Activated CD4-positive, alpha-beta T cell treated with anti-CD3 and anti-CD28 coated beads, Interleukin-2, amount 10 ng/mL, durations not matched to agents 24 days and 14 days (primary cell): ENCODE data around the gene TAS2R20. TPM values are rescaled to one million over a fixed set of nuclear protein-coding genes. Genes with fewer than 3 reads are reported as not detected.

Source experiments
- total RNA-seq: library from RNA; stranded (reverse); gene quantifications from 2 replicates; pipeline ENCODE4 v1.2.3, GENCODE V29; 2022

TAS2R20 gene
- total RNA-seq, 1 donor from 2014 or later = 2.1 TPM

Other genes starting within 250 kb of the TAS2R20 start
- not detected in 2 replicates for gene TAS2R7, start 195.7 kb downstream of the TAS2R20 start, total RNA-seq
- gene TAS2R8, start 191.0 kb downstream of the TAS2R20 start, total RNA-seq = not detected in 2 replicates
- gene TAS2R9, start 188.1 kb downstream of the TAS2R20 start, total RNA-seq = not detected in 2 replicates
- 0.26 TPM in 1 of 2 replicates, not detected in the other for gene TAS2R10, start 171.9 kb downstream of the TAS2R20 start, total RNA-seq
- 0.62 and 2.0 TPM in 2 replicates for gene PRR4, start 148.8 kb downstream of the TAS2R20 start, total RNA-seq
- 18.2 and 22.4 TPM in 2 replicates for gene PRH1, start 114.0 kb downstream of the TAS2R20 start, total RNA-seq
- gene TAS2R13, start 88.7 kb downstream of the TAS2R20 start, total RNA-seq = 1.1 and 1.3 TPM in 2 replicates
- gene PRH2, start 69.1 kb downstream of the TAS2R20 start, total RNA-seq = not detected in 2 replicates
- 2.7 and 3.5 TPM in 2 replicates for gene TAS2R14, start 59.0 kb downstream of the TAS2R20 start, total RNA-seq
- gene TAS2R50, start 11.4 kb downstream of the TAS2R20 start, total RNA-seq = 0.56 and 1.0 TPM in 2 replicates
- 2.9 and 3.9 TPM in 2 replicates for gene TAS2R19, start 24.3 kb upstream of the TAS2R20 start, total RNA-seq
- gene TAS2R31, start 33.1 kb upstream of the TAS2R20 start, total RNA-seq = 3.5 and 4.3 TPM in 2 replicates
- gene TAS2R46, start 64.0 kb upstream of the TAS2R20 start, total RNA-seq = 1.3 and 2.2 TPM in 2 replicates
- 1.2 and 1.3 TPM in 2 replicates for gene TAS2R43, start 94.0 kb upstream of the TAS2R20 start, total RNA-seq
- 3.1 and 4.4 TPM in 2 replicates for gene TAS2R30, start 136.3 kb upstream of the TAS2R20 start, total RNA-seq
- 9.5 and 10.1 TPM in 2 replicates for gene SMIM10L1, start 172.9 kb upstream of the TAS2R20 start, total RNA-seq
- gene TAS2R42, start 188.6 kb upstream of the TAS2R20 start, total RNA-seq = not detected in 2 replicates